ENCODE data around the gene POLE.

POLE gene

DNA sequence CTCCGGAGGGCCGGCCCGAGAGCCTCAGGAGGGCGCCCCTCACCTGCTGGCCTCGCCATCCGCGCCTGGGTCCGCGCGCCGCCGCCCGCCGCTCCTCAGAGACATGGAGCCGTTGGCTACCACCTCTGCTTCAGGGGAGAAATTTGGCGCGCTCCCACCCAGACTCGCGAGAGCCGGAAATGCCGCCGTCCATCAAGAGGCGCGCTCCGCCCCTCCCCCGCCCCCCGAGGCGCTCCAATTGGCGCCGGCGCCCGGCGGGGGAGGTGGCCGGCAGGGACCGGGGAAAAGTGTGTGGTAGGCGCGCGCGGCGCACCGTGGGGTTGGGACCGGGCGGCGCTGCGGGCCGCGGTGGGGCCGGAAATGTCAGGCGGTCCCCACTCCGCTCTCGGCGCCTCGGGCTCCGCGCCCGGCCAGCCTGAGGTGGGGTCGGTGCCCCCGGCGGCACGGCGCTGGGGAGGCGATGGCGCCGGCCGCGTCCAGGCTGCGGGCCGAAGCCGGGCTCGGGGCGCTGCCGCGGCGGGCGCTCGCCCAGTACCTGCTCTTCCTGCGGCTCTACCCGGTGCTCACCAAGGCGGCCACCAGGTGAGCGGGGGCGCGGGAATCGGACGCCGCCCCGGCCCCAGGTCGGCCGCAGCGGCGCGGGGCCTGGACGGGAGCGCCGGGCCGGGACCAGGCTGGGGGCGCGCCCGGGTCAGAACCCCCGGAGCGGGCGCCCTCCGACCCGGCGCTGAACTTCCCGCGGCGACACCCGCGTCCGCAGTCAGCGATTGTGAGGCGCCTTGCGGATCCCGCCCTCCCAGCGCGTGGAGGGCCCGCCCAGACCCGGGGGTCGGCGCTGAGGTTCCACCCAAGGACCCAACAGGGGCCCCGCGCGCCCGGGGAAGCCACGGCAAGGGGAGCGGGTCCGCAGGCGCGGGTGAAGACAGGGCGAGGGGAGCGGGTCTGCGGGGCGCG, at the start of gene POLE, which contains the start of gene PXMP2:
Gene POLE, minus strand, starts transcription at position 132 of the 954 bp plus-strand sequence. Its CDS starts 27 bp downstream, at position 105.
Gene PXMP2, plus strand, starts transcription at position 377 of the 954 bp plus-strand sequence. Its CDS starts 84 bp downstream, at position 461.
- Mint-ChIP-seq H3K9me3 (no peaks in the 10 kb centered on the region), H3K4me1 (peaks cover 21% of the 10 kb centered on the region), H3K27me3 (no peaks in the 10 kb centered on the region), H3K4me3 (peak within 1 kb of the TSS; percentile 87), H3K27ac (peak within 1 kb of the TSS; percentile 96 to 98)
- ATAC-seq (peak; percentile 97), DNase-seq (peak; percentile 93 to 95)

DNA sequence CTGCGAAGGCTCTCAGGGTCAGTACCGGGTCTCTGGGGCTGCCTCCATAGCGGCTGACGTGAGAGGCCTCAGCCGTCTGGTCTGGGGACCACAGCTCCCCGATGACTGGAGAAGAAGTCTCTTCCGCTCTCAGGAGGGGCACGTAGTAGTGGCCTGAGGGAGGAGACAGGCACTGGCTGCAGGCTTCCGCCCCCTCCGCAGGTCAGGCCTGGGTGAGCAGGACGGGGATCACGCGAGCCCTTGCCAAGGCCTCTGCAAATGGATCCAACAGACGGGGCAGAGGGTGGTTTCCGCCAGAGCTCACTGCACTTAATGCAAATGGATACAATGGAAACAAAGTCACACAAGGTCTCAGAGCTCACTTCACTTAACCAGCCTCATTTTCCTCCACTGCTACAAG, 49.8 kb upstream of the POLE start:
- ATAC-seq (no peak), DNase-seq (no peak)
- Mint-ChIP-seq H3K4me1 (no peaks in the 10 kb centered on the region), H3K27me3 (no peaks in the 10 kb centered on the region), H3K9me3 (no peaks in the 10 kb centered on the region), H3K27ac (peak overlapping the region in 1 of 2 donors; percentile 86), H3K4me3 (no peak overlapping the region)

DNA sequence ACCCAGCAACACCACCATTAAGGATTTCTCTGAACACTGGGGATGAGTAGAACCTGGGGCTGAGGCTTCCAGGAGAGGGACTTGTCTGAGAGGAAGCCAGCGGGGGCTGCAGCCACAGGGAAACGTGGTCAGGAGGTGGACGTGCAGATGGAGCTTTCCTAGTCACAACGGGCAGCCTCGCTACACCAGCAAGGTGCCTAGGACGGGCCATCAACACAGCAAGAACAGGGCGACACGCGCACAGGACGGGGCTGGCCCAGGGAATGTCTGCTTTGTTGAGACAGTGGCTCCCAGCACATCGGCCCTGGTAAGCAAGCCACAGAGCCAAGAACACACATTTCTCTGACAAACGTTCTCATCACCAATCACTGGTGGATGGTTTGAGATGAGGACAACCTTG, 49.2 kb upstream of the POLE start:
- DNase-seq (no peak), ATAC-seq (no peak)
- H3K4me3 Mint-ChIP-seq: no peak overlapping the region
- no peaks in the 10 kb centered on the region for H3K4me1 Mint-ChIP-seq
- peak overlapping the region in 1 of 2 donors; percentile 19 for H3K27ac Mint-ChIP-seq
- no peaks in the 10 kb centered on the region for H3K27me3 Mint-ChIP-seq
- H3K9me3 Mint-ChIP-seq: no peaks in the 10 kb centered on the region

DNA sequence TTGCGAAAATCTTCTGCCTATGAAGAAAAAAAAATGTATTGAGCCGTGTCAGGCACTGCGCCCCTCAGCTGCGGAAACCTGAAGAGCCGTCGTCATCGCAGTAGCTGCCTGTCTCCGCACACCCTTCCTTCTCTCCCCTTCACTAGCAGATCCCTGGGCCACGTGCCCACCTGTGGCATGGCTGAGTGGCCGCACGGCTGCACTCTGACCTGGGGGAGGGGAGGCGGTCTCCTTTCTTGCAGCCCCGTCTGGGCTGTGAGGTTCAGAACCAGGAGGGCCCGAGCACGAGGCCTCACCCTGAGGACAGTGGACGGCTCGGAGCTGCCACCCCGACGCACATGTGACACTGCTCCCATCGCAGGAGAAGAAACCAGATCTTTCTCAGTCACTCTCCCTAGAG, 48.4 kb upstream of the POLE start:
- H3K9me3 Mint-ChIP-seq: no peaks in the 10 kb centered on the region
- H3K27ac Mint-ChIP-seq: peak overlapping the region in 1 of 2 donors; percentile 88
- no peaks in the 10 kb centered on the region for H3K27me3 Mint-ChIP-seq
- H3K4me3 Mint-ChIP-seq: no peak overlapping the region
- no peaks in the 10 kb centered on the region for H3K4me1 Mint-ChIP-seq
- ATAC-seq (no peak), DNase-seq (no peak)

- no peaks in the 10 kb centered on the region for H3K9me3 Mint-ChIP-seq
- H3K4me1 Mint-ChIP-seq: peaks cover 9% of the 10 kb centered on the region
- H3K4me3 Mint-ChIP-seq: no peak overlapping the region
- DNase-seq (no peak), ATAC-seq (no peak)
- H3K27ac Mint-ChIP-seq: peak overlapping the region in 1 of 2 donors; percentile 43
- H3K27me3 Mint-ChIP-seq: no peaks in the 10 kb centered on the region
Measured at GRCh38 chr12:132734206-132734605, 47.1 kb upstream of the POLE start.

- H3K4me1 Mint-ChIP-seq: peaks cover 16% of the 10 kb centered on the region
Measured at GRCh38 chr12:132731574-132731973, 44.4 kb upstream of the POLE start.

DNA sequence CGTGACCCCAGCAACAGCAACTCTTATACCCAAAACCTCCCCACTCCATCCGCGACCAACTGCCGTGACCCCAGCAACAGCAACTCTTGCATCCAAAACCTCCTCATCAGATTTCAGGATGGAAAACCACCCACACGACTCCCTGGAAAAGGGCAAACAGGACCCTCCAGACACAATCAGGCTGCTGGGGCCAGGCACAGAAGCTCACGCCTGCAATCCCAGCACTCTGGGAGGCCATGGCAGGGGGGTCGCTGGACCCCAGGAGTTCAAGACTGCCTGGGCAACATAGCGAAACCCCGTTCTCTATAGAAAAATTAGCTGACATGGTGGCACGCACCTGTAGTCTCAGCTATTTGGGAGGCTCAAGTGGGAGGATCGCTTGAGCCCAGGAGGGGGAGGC, 43.2 kb upstream of the POLE start:
- no peak overlapping the region for H3K4me3 Mint-ChIP-seq
- ATAC-seq (no peak), DNase-seq (no peak)
- H3K27ac Mint-ChIP-seq: no peak overlapping the region
- no peaks in the 10 kb centered on the region for H3K27me3 Mint-ChIP-seq
- peaks cover 16% of the 10 kb centered on the region for H3K4me1 Mint-ChIP-seq
- no peaks in the 10 kb centered on the region for H3K9me3 Mint-ChIP-seq

More at GRCh38 chr12:132731574-132731973, 44.4 kb upstream of the POLE start:
- Mint-ChIP-seq H3K4me3 (no peak overlapping the region), H3K27ac (no peak overlapping the region), H3K9me3 (no peaks in the 10 kb centered on the region), H3K27me3 (no peaks in the 10 kb centered on the region)
- ATAC-seq (no peak), DNase-seq (no peak)

GRCh38 chr12:132729541-132730320, 42.6 kb upstream of the POLE start:
- H3K4me1 Mint-ChIP-seq: peaks cover 16% of the 10 kb centered on the region
- H3K27me3 Mint-ChIP-seq: no peaks in the 10 kb centered on the region
- no peak for DNase-seq
- no peak overlapping the region for H3K4me3 Mint-ChIP-seq
- no peak overlapping the region for H3K27ac Mint-ChIP-seq
- H3K9me3 Mint-ChIP-seq: no peaks in the 10 kb centered on the region
- peak; percentile 32 for ATAC-seq

- Mint-ChIP-seq H3K9me3 (no peaks in the 10 kb centered on the region), H3K4me1 (peaks cover 16% of the 10 kb centered on the region), H3K27ac (peak overlapping the region in 1 of 2 donors; percentile 71), H3K4me3 (no peak overlapping the region), H3K27me3 (no peaks in the 10 kb centered on the region)
- ATAC-seq (no peak), DNase-seq (no peak)
Measured at GRCh38 chr12:132728502-132728901, 41.4 kb upstream of the POLE start.

DNA sequence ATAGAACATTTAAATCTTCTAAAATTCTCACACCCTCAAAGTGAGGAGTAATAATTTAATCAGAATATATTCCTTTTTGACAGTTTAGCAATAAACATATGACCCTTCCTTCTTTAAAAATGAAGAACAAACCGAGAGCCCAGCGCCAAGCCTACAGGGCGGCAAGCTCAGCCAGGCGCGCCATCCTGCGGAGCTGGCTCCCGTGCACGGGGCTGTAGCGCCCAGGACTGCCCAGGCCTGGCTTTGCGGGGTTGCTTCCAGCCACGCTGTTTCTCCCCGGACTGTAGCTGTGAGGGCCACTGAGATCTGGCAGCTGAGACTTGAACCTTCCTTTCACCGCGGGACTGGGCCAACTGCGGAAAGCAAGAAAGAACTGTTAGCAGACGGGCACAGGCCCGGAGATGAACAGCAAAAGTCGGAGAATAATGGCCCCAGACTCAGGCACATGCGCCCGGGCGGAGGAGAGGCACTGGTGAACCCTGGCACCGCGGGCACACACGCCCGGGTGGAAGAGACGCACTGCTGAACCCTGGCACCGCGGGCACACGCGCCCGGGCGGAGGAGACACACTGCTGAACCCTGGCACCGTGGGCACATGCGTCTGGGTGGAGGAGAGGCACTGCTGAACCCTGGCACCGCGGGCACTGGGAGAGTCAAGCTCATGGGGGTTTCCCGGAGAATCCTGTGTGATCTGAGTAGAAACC, 40.1 kb upstream of the POLE start:
- no peaks in the 10 kb centered on the region for H3K9me3 Mint-ChIP-seq
- no peak for DNase-seq
- ATAC-seq: peak; percentile 59
- no peak overlapping the region for H3K4me3 Mint-ChIP-seq
- H3K27ac Mint-ChIP-seq: peak overlapping the region in 1 of 2 donors; percentile 10
- H3K27me3 Mint-ChIP-seq: no peaks in the 10 kb centered on the region
- peaks cover 16% of the 10 kb centered on the region for H3K4me1 Mint-ChIP-seq

DNA sequence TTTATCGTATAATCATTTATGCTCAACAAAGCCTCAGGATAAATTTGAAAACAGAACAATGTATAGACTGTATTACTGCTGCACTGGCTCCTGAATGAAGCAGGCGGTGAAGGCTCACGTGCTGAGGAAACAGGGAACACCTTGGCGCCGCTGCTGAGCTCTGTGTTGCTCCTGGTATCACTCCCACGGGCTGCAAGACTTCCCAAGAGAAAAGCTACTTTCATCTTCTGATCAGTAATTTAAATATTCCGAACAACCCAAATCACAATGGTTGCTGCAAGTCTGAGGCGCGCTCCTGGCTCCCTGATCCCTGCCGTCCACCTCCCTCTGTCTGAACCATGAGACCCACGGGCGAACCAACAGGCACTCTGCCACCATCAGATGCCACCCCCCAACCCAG, 39.2 kb upstream of the POLE start:
- ATAC-seq (no peak), DNase-seq (no peak)
- no peaks in the 10 kb centered on the region for H3K9me3 Mint-ChIP-seq
- H3K27me3 Mint-ChIP-seq: no peaks in the 10 kb centered on the region
- H3K27ac Mint-ChIP-seq: peak overlapping the region in 1 of 2 donors; percentile 10
- H3K4me3 Mint-ChIP-seq: no peak overlapping the region
- H3K4me1 Mint-ChIP-seq: peaks cover 16% of the 10 kb centered on the region

DNA sequence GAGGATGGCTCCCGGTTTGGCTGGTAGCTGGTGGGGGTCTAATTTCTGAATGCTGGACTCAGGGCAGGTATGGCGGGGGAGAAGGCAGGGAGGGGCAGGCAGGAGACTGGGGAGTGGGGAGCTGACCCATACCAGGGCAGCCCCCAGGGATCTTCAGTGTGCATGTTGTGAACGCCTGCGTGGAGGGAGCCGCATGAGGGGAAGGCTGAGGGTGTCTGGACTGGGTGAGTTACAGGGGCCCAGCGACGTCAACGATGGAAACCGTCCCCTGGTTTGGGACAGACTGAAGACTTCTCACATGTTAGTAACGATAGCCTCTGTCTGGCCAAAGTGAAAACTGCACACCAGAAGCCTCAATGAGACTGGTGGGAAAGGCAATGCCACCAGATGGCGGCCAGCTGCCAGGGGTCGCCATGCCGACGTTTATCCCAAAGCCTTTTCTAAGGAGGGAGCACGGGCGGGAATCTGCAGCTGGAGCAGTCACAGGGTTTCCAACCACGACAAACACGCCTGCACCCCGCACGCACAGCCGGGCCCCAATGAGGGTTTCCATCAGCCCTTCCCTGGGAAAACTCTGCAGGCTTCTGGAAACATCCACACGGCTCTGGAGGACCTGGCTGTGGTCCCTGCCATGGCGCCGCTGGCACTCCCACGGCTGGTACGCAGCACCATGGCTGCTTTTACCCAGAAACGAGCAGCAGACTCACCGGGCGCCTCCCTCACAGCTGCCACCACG, 37.5 kb upstream of the POLE start:
- H3K4me3 Mint-ChIP-seq: no peak overlapping the region
- peak overlapping the region in 1 of 2 donors; percentile 19 for H3K27ac Mint-ChIP-seq
- no peaks in the 10 kb centered on the region for H3K9me3 Mint-ChIP-seq
- H3K27me3 Mint-ChIP-seq: no peaks in the 10 kb centered on the region
- no peak for DNase-seq
- peaks cover 8% of the 10 kb centered on the region for H3K4me1 Mint-ChIP-seq
- ATAC-seq: no peak

DNA sequence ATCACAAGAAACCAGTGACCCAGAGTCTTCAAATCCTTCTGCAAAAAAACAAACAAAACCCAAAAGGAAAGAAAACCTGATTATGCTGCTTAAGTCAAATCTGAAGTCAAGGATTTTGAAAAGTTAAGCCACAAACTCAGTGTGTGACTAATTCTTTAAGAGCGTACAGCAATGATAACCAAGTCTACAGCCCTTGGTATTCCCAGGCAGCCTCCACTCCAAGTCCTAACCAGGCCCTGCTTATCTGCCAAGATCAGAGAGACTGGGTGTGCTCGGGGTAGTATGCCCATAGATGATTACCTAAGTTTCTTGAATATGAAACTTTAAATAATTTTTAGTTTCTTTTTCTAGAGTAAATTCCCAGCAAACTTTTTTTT, 36.6 kb upstream of the POLE start:
- H3K27me3 Mint-ChIP-seq: no peaks in the 10 kb centered on the region
- no peaks in the 10 kb centered on the region for H3K9me3 Mint-ChIP-seq
- no peak for ATAC-seq
- H3K27ac Mint-ChIP-seq: peak overlapping the region in 1 of 2 donors; percentile 68
- no peak overlapping the region for H3K4me3 Mint-ChIP-seq
- H3K4me1 Mint-ChIP-seq: peaks cover 4% of the 10 kb centered on the region
- DNase-seq: no peak

GRCh38 chr12:132723015-132723763, 36.0 kb upstream of the POLE start:
- Mint-ChIP-seq H3K9me3 (no peaks in the 10 kb centered on the region), H3K4me1 (peaks cover 4% of the 10 kb centered on the region), H3K27me3 (no peaks in the 10 kb centered on the region), H3K27ac (peak overlapping the region; percentile 8 to 89), H3K4me3 (no peak overlapping the region)
- no peak for ATAC-seq
- DNase-seq: no peak

Measured in stimulated activated naive CD8-positive, alpha-beta T cell treated with anti-CD3 and anti-CD28 coated beads, Interleukin-15, amount 100 ng/mL, for 72 hours (primary cell).